ENCODE results near the gene EME2. TPM values are rescaled to one million over a fixed set of nuclear protein-coding genes. Genes with fewer than 3 reads are reported as not detected.
"Not testable (repeated sequence)": the region's sequence is repeated elsewhere in the genome, so short reads cannot be mapped to it uniquely, and the experiment has no call there.

Gene EME2
- total RNA-seq, 4 donors from 2014 or later = 12.8 to 31.8 (median 22.0) TPM

DNA sequence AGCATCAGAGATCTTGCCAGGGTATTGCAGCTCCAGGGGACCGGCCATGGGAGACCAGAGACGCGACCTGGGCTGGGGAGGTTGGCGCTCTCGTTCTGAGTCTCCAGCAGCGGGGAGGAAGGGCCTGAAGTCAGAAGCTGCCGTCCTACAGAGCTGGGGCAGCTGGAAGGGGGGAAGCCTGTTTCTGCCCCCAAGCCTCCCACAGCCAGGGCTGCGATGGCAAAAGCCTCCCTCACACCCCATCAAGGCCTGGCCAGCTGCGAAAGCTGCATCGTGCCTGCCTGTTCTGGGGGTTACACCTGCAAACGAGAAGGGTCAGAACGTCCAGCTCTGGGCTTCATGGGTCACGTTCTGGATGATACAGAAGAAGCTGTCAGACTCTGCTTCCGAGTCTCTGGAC, 40.5 kb upstream of the EME2 start:
- Histone ChIP-seq H3K4me1 (no peaks in the 10 kb centered on the region), H3K4me3 (replicated peaks in 1 of 3) (no peak overlapping the region), H3K27ac (no peak overlapping the region), H3K27me3 (no peaks in the 10 kb centered on the region), H3K9me3 (no peaks in the 10 kb centered on the region), H3K36me3 (peaks cover 28 to 36% of the 10 kb centered on the region in 2 donors)
- no peak for DNase-seq
- TF ChIP-seq POLR2A (IDR thresholded peaks at IDR 0.05) = no peak
- no peak for TF ChIP-seq CTCF (IDR thresholded peaks at IDR 0.05)
- intact Hi-C loops (cut with DNase I) = no loop called here
- WGBS, 2 donors = 90 to 98% methylated on average over 6 to 9 of the region's 14 CpGs

GRCh38 chr16:1732551-1732987, 40.0 kb upstream of the EME2 start:
- H3K4me1 ChIP-seq; H3K9me3 ChIP-seq; H3K27ac ChIP-seq; intact Hi-C loops (cut with DNase I); H3K27me3 ChIP-seq; H3K4me3 ChIP-seq (replicated peaks in 1 of 3); DNase-seq: not testable (repeated sequence)
- WGBS, 2 donors = 92 to 93% methylated on average over 3 to 21 of the region's 21 CpGs
- H3K36me3 ChIP-seq = peaks cover 28 to 36% of the 10 kb centered on the region in 2 donors

- 97 to 100% methylated on average over 5 to 10 of the region's 22 CpGs for WGBS, 2 donors
- H3K36me3 ChIP-seq = peaks cover 20 to 30% of the 10 kb centered on the region in 2 donors
Measured at GRCh38 chr16:1734123-1734522, 38.5 kb upstream of the EME2 start.

GRCh38 chr16:1734816-1735215, 37.8 kb upstream of the EME2 start:
- DNase-seq = no peak
- WGBS, 2 donors = 97 to 100% methylated on average over 20 to 21 of the region's 22 CpGs
- H3K27me3 ChIP-seq = no peaks in the 10 kb centered on the region
- H3K4me1 ChIP-seq = no peaks in the 10 kb centered on the region
- H3K9me3 ChIP-seq = no peaks in the 10 kb centered on the region
- H3K27ac ChIP-seq = no peak overlapping the region
- H3K36me3 ChIP-seq = peaks cover 14 to 25% of the 10 kb centered on the region in 2 donors
- TF ChIP-seq POLR2A (IDR thresholded peaks at IDR 0.05) = no peak
- TF ChIP-seq CTCF (IDR thresholded peaks at IDR 0.05) = no peak
- intact Hi-C loops (cut with DNase I) = no loop called here
- no peak overlapping the region for H3K4me3 ChIP-seq (replicated peaks in 1 of 3)

More at GRCh38 chr16:1734123-1734522, 38.5 kb upstream of the EME2 start:
- no peak overlapping the region for H3K27ac ChIP-seq
- H3K4me3 ChIP-seq (replicated peaks in 1 of 3) = no peak overlapping the region
- no peaks in the 10 kb centered on the region for H3K9me3 ChIP-seq
- no peaks in the 10 kb centered on the region for H3K27me3 ChIP-seq
- intact Hi-C loops (cut with DNase I) = no loop called here
- H3K4me1 ChIP-seq = no peaks in the 10 kb centered on the region
- TF ChIP-seq POLR2A (IDR thresholded peaks at IDR 0.05) (no peak), CTCF (IDR thresholded peaks at IDR 0.05) (no peak)
- no peak for DNase-seq

GRCh38 chr16:1740234-1740633, 32.4 kb upstream of the EME2 start:
- Histone ChIP-seq H3K4me1 (no peaks in the 10 kb centered on the region), H3K9me3 (no peaks in the 10 kb centered on the region), H3K27me3 (no peaks in the 10 kb centered on the region), H3K4me3 (replicated peaks in 1 of 3) (no peak overlapping the region), H3K27ac (no peak overlapping the region), H3K36me3 (peaks cover 13 to 20% of the 10 kb centered on the region in 2 donors)
- no peak for DNase-seq
- intact Hi-C loops (cut with DNase I) = no loop called here
- 97 to 98% methylated on average over 33 of the region's 33 CpGs for WGBS, 2 donors
- TF ChIP-seq POLR2A (IDR thresholded peaks at IDR 0.05) = no peak
- no peak for TF ChIP-seq CTCF (IDR thresholded peaks at IDR 0.05)

Data from thyroid gland (tissue), 4 donors.